Fibroblast of the aortic adventitia (primary cell): ENCODE results near the gene PLPP1. TPM values are rescaled to one million over a fixed set of nuclear protein-coding genes. Genes with fewer than 3 reads are reported as not detected.
A peak's percentile ranks its signal among the peaks of the same experiment; 100 is the strongest.
"Not testable (repeated sequence)": the region's sequence is repeated elsewhere in the genome, so short reads cannot be mapped to it uniquely, and the experiment has no call there.

ENCODE experiments used
- DNase-seq: peaks from one replicate; pipeline ENCODE4 v3.0.0-alpha.2; 2010; ENCODE audit warnings: low read depth
- H3K4me3 ChIP-seq: 2 replicates; pipeline ENCODE4 v1.5.1; 2011; ENCODE audit warnings: low read depth, mild to moderate bottlenecking, control low read depth, low read length, moderate library complexity
- total RNA-seq: library from RNA; depleted of rRNA; stranded (reverse); fragments of >200 nt; gene quantifications from 2 replicates; pipeline ENCODE4 v1.2.3, GENCODE V29; 2012; ENCODE audit warnings: low replicate concordance
- TF ChIP-seq, protein P1 (sequence below): IDR thresholded peaks from 2 replicates; pipeline ENCODE4 v1.5.1; 2011; ENCODE audit warnings: mild to moderate bottlenecking, low read length, control low read depth, inconsistent platforms; ENCODE audit not compliant: insufficient read depth

Gene PLPP1
- total RNA-seq, 1 donor = 71.8 TPM

DNA sequence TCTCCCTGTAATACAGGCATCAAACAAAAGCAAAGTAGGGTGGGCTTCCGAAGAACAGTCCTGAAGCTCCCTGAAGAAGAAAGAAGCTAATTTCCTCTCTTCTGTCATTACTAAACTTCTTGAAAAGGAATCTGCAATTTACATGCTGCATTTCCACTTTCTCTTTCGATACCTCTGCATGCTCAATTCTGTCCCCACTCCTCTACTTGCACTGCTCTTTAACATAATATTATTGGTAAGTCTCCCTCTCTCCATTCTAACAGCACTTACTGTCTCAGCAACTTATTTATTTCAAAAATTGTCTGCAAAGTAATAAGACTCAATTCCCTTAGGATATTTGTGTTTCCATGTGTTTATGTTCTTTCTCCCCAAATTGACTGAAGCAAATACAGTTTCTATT, 3.9 kb upstream of the PLPP1 start:
- TF ChIP-seq, protein P1, sequence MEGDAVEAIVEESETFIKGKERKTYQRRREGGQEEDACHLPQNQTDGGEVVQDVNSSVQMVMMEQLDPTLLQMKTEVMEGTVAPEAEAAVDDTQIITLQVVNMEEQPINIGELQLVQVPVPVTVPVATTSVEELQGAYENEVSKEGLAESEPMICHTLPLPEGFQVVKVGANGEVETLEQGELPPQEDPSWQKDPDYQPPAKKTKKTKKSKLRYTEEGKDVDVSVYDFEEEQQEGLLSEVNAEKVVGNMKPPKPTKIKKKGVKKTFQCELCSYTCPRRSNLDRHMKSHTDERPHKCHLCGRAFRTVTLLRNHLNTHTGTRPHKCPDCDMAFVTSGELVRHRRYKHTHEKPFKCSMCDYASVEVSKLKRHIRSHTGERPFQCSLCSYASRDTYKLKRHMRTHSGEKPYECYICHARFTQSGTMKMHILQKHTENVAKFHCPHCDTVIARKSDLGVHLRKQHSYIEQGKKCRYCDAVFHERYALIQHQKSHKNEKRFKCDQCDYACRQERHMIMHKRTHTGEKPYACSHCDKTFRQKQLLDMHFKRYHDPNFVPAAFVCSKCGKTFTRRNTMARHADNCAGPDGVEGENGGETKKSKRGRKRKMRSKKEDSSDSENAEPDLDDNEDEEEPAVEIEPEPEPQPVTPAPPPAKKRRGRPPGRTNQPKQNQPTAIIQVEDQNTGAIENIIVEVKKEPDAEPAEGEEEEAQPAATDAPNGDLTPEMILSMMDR = no peak
- peak; percentile 28 for DNase-seq
- peak overlapping the region; percentile 4 for H3K4me3 ChIP-seq

DNA sequence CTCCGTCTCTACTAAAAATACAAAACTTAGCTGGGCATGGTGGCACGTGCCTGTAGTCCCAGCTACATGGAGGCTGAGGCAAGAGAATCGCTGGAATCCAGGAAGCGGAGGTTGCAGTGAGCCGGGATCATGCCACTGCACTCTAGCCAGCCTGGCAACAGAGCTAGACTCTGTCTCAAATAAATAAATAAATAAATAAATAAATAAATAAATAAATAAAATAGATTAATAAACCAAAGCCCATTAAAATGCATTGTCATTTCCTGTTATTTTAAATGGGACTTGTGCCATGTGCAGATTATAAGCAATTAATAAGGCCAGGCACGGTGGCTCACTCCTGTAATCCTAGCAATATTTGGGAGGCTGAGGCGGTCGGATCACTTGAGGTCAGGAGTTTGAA, 2.6 kb upstream of the PLPP1 start:
- not testable (repeated sequence) for H3K4me3 ChIP-seq, DNase-seq

GRCh38 chr5:55535199-55535905, 588 bp upstream of the PLPP1 start:
- DNase-seq = no peak
- TF ChIP-seq, protein P1 = no peak
- peak overlapping the region; percentile 94 for H3K4me3 ChIP-seq

- H3K4me3 ChIP-seq = peak overlapping the region; percentile 94
- TF ChIP-seq, protein P1 = no peak
- DNase-seq = peak; percentile 35
Measured at GRCh38 chr5:55533521-55534435, 986 bp downstream of the PLPP1 start.

GRCh38 chr5:55530669-55531068, 4.1 kb downstream of the PLPP1 start:
- TF ChIP-seq, protein P1 = no peak
- no peak for DNase-seq
- no peak overlapping the region for H3K4me3 ChIP-seq

DNA sequence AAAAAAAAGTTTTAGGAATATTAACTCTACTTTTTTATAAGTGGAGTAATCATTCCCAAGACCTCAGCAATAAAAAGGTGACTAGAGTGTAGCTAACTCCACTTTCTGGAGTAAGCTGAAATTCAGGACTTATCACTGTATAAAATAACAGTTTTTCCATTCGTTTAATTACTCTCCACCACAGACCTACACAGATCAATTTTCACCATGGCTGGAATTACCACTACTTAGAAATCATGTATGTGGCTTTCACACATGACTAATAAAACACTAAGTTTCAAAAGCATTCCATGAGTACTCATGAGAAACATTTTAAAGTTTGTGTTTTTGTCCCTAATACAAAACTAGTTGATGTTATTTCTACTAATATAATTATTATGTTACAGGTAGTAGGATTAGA, 9.9 kb downstream of the PLPP1 start:
- TF ChIP-seq, protein P1 = no peak
- no peak for DNase-seq
- no peak overlapping the region for H3K4me3 ChIP-seq

- DNase-seq = no peak
- TF ChIP-seq, protein P1 = no peak
- H3K4me3 ChIP-seq = no peak overlapping the region
Measured at GRCh38 chr5:55523293-55523692, 11.5 kb downstream of the PLPP1 start.
